H54 (cell line): ENCODE measurements around the gene SPAG9.
A peak's percentile ranks its signal among the peaks of the same experiment; 100 is the strongest.

Source experiments
- DNase-seq: peaks from one replicate; pipeline ENCODE4 v3.0.0; 2011; ENCODE audit warnings: low spot score, mixed read lengths; ENCODE audit not compliant: insufficient read length
- FAIRE-seq: peaks from 3 replicates; lab custom pipeline; 2011; peaks lifted over from hg19 to GRCh38; lab: Jason Lieb, UNC
- POLR2A ChIP-seq: IDR thresholded peaks from 2 replicates; pipeline ENCODE4 v1.6.1; 2011; ENCODE audit warnings: low read depth, mild to moderate bottlenecking, low read length

The SPAG9 gene

DNA sequence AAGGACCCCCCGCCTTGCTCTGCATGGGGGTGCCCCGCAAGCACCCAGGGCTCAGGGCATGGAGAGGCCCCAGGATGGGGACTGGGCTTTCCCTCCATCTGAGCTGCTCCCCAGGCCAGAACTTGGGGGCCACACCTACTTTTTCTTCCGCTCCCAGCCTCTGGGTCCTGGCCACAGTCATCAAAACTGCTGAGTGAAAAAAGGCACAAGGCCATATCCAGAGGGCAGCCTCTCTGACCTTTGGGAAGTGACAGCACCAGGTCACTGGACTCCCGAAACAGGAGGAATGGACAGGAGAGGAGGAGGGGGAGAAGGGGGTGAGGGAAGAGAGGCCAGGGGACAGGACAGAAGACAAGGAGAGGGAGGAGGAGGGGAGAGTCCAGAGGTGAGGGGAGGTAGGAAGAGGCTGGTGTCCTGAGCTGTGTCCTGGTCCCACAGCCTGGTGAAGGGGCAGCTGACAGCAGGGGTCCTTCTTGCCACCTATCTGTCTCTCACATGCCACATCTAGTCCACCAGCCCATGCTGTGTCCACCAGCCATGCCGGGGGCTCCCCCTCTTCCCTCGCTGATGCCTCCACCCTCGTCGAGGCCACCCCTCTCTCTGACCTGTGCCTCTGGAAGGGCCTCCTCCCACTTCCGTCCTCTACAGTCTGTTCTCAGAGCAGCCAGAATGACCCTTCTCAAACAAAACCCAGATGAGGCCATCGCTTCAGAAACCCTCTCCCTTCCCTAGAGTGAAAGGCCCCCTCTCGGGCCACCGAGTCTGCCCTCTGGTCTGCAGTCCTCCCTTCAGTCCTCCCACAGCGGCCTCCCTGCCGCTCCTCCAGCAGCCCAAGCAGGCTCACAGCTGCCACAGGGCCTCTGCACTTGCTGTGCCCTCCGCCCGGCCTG is 180.6 kb downstream of the SPAG9 start:
- FAIRE-seq (no peak), DNase-seq (no peak)
- TF ChIP-seq POLR2A, result no peak

DNA sequence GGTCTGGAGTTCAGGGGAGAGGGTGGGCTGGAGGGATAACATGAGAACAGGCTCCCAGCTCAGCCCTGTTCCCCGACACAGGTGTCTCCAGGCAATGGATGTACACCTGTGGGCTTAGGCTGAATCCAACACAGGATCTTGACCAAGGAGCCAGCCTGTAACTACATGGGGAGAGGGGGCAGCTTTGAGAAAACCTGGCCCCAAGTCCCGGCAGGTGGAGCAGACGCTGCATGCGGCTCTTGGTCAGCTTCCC is 181.2 kb downstream of the SPAG9 start:
- DNase-seq (no peak), FAIRE-seq (no peak)
- no peak for TF ChIP-seq POLR2A

DNA sequence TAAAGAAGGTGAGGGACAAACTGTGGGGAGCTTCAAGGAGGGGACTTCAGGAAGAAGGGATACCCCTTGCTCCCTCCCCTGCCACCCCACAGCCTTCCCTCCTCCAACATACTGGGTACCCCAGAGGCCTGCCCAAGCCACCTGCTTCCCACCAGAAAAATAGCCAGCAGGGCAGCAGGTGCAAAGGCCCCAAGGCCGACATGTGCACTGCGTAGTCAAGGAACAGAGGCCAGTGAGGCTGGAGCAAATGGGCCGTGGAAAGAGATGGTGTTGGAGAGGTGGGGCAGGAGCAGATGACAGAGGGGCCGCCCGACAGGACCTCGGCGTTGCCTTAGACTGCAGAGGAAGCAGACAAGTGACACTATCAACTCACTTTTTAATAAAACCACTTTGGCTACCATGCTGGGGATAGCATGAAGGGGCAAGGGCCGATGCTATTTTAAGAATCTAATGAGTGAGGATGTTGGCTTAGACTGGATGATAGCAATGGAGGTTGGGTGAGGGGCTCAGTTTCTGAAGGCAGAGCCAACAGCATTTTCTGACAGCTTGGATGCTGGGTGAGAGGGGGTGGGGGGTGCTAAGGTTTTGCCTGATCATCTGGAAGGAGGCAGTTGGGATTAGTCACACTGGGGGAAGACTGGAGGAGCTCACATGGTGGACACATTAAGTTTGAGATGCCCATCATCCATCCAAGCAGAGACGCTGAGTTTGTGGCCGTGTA is 181.7 kb downstream of the SPAG9 start:
- TF ChIP-seq POLR2A, result no peak
- no peak for DNase-seq
- FAIRE-seq, result no peak

DNA sequence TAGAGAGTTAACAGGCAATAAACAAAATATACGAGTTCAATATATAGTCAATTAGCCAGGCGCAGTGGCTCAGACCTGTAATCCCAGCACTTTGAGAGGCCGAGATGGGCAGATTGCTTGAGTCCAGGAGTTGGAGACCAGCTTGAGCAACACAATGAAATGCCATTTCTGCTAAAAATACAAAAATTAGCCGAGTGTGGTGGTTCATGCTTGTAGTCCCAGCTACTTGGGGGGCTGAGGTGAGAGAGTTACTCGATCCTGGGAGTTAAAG is 184.7 kb downstream of the SPAG9 start:
- TF ChIP-seq POLR2A, result no peak
- FAIRE-seq (no peak), DNase-seq (no peak)

DNA sequence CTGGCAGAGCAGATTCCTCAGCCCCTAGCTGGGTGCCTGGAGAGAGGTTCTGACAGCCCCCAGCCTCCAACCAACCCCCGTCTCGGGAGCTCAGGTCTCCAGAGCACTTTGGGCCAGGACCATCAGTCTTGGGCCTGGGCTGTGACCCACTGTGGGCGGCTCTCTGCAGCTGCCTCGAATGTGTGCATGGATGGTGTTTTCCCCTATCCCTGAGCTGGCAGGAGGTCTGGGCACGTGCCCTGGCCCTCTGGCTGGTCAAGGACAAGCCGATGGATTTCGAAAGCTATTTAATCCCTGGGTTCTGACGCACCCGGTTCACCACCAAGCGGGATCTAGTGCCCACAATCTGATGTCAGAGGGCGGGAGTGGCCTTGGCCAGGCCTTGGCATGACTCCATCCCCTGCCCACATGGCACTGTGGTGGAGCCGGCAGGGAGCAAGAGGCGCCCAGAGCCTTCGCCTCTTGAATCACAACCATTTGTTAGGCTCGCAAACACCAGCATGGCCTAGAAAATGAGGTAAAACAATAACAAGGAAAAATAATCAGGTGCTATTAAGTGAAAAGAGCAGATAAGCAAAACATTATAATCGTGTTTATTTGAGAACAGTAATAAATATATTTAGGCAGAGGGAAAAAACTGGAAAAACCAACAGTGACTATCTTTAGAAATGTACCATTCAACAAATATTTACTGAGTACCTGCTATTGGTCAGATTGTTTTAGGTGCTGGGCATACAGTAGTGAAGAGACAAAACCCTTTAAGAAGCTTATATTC is 185.3 kb downstream of the SPAG9 start:
- DNase-seq (peak; percentile 98), FAIRE-seq (peak; percentile 95)
- TF ChIP-seq POLR2A, result no peak

DNA sequence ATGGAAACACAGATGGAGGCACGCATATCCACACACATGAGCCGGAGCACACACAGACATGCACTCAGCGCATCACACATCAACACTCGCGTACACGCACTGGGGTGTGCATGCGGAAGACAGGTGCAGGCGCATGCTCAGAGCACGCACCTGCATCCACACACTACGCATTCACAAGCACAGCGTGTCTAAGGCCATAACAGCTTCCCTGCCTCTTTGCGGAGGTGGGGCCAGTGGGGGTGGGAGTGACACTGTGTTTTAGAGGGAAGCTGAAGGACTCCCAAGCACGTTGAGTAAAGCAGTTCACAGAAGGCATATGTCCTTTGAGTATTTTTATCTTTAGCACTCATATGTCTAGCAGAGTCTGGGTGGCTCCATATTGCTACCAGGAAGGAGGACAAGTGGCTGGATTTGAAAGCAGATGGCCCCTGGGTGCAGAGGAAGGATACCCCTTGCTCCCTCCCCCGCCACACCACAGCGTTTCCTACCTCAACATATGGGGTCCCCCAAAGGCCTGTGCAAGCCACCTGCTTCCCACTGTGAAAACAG is 185.9 kb downstream of the SPAG9 start:
- DNase-seq (no peak), FAIRE-seq (no peak)

DNA sequence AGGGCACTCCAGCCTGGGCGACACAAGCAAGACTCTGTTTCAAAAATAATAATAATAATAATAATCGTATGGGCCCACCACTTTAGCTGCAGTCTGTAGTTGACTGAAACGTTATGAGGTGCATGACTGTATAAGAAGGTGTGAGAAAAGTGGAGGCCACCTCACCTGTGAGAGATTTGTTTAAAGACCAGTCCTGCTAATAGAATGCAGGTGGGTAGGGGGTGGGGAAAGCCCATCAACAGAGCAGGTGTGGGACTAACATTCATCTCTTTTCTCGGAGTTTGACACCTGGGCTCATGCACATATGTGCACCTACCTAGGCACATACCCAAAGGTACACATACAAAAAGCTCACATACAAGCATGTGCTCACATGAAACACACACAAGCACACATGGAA is 186.5 kb downstream of the SPAG9 start:
- FAIRE-seq, result no peak
- no peak for TF ChIP-seq POLR2A
- DNase-seq, result no peak

More for the DNA sequence above, 185.9 kb downstream of the SPAG9 start:
- no peak for TF ChIP-seq POLR2A

DNA sequence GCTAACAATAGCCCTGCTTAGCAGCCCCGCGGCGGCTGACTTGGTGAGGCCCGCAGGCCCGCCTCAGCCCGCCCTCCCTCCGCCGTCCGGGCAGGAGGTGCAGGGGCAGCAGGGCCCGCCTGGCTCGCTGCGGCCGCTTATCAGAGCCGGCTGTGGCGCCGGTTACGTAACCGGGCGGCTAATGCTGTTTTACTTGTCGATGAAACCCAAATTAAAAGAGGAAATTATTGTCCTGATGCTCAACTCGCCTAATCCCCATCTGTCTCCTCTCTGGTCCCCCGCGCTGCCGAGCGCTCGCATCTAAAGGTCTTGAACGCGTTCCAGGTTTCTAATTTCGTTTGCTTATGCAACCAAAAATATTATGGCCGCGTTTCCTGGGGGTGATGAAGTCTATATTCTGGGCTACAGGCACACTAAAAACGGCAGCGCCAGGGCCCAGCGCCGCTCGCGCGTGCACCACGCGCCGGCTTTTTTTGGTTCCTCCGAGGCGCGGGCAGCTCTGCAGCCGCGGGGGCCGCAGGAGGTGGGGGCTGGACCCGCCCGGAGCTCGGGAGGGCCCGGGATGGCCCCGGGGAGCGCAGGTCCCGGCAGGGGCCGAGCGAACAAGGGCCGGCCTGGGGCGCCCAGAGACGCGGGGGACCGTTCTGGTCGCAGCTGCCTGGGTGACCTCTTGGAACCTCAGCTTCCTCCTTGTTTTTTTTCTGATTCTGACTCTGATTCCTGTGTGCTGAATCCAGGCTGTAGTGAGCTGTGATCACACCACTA is 189.3 kb downstream of the SPAG9 start:
- FAIRE-seq (no peak), DNase-seq (peak; percentile 75)
- peak; percentile 25; the same call in 1 of the 2 replicates for TF ChIP-seq POLR2A

DNA sequence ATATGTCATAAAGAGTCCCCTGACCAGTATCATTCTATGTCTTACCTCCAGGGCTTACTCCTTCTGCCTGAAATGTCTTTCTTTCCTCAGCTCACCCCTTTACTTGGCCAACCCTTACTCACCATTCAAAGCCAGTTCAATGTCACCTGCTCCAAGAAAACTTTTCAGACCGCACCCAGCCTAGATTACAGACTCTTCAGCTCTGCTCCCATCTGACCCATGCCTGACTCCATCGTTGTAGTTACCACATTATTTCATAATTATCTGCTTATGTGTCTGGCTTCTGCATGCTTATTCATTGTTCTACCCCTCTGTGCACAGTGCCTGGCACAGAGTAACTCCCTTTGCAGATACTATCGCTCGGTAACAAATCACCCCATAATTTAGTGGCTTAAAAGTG is 192.0 kb downstream of the SPAG9 start:
- TF ChIP-seq POLR2A, result no peak
- no peak for FAIRE-seq
- DNase-seq, result no peak

DNA sequence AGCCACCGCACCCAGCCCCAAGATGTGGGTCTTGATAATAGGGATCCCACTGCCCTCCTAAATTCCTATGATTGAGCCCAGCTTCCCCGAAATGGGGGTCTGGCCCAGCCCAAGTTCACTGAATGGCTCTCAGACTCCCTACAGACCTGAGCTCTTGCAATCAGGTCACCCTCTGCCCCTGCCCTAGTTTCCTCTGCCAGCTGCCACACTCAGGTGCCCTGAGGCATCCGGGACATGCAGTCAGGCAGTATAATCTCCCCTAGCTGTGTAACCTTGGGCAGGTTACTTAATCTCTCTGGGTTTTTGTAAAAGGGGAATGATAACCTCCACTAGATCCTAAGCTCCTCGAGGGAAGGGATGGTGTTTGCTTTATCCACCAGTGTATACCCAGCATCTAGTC is 193.4 kb downstream of the SPAG9 start:
- DNase-seq (no peak), FAIRE-seq (no peak)
- TF ChIP-seq POLR2A, result no peak

DNA sequence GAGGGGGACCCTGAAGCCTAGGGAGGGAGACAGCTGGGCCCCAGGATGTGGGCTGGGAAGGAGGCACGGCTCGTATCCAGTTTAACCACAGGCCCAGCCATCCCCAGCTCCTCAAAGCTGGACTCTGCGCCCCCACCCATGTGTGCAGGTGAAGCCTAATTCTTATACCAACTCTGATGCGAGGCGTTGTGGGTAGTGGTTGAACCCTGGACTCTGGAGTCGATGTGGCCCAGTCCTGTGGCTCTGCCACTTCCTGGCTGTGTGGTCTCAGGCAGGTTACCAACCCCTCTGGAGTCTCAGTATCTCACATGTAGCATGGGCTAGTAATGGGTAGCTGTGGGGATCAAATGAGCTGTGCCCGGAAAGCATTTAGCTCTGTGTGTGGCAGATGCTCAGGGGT is 194.1 kb downstream of the SPAG9 start:
- FAIRE-seq, result no peak
- no peak for DNase-seq
- TF ChIP-seq POLR2A, result no peak

DNA sequence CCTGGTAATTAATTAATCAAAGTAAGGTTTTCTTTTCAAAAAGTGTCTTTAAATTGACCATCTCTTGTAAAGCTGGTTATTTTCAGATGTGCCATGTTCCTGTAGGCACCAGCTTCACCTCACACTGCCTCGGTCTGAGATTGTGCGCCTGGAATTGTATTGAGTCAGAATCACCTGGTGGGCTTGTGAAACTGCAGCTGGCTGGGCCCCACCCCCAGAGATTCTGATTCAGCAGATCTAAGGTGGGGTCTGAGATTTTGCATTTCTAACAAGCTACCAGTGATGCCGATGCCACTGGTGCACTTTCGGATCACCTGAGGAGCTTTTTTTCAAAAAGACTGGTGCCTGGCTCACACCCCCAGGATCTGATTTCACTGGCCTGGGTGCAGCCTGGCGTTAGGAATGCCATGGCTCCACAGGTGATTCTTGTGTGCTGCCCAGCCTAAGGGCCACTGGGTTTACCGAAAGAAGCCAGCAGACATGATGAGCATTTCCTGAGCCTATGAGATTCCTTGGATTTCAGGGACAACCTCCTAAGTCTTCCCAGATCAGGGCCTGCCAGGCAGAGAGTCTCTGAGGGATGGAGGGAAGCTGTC is 195.3 kb downstream of the SPAG9 start:
- FAIRE-seq (no peak), DNase-seq (no peak)
- TF ChIP-seq POLR2A, result no peak

DNA sequence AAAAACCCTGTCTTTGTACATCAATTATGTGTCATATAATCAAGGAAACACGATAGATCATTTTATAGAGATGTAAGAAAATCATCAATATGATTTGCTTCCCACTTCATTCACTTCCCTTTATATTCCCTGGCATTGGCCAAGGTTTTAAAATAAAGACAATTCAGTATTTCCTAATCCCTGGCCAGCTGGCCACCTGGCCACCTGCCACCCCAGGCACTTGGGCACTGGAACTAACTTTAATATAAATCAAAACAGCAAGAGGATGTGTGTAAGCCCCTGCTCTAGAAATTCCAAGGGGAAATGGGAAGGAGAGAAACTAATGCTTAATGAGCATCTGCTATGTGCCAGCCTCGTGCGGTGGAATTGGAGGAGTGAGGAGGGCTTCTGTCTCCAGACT is 195.9 kb downstream of the SPAG9 start:
- TF ChIP-seq POLR2A, result no peak
- FAIRE-seq (no peak), DNase-seq (no peak)
